Breast epithelium (tissue), 4 donors: ENCODE measurements around the gene HOXD9. TPM values are rescaled to one million over a fixed set of nuclear protein-coding genes. Genes with fewer than 3 reads are reported as not detected.

Experiments
- DNase-seq, 2 donors: peaks; one replicate each; pipeline ENCODE4 v3.0.0-alpha.2; 2019; ENCODE audit warnings: low spot score in 2 of 2
- H3K27ac ChIP-seq, 2 donors: fragments of 200-600 bp; sonication (generic) in 1 of 2; one replicate each; pipeline ENCODE4 v1.5.1; 2016 to 2019; ENCODE audit warnings: mild to moderate bottlenecking in 1 of 2
- H3K27me3 ChIP-seq, 2 donors: fragments of 200-600 bp; sonication (generic) in 1 of 2; one replicate each; pipeline versions ENCODE4 v1.5.1 to v1.6.0; 2017 to 2019; ENCODE audit warnings: control low read depth in 1 of 2, mild to moderate bottlenecking in 1 of 2
- H3K36me3 ChIP-seq: fragments of 200-600 bp; one replicate; pipeline ENCODE4 v1.5.1; 2019
- H3K4me1 ChIP-seq, 2 donors: fragments of 200-600 bp; sonication (generic); one replicate each; pipeline ENCODE4 v1.5.1; 2016 to 2019; ENCODE audit warnings: control low read depth in 1 of 2
- H3K4me3 ChIP-seq, 3 donors: fragments of 200-600 bp; sonication (generic); 1 replicate in 2 of 3; 2 replicates in 1 of 3; pipeline ENCODE4 v1.5.1; 2016 to 2019; ENCODE audit warnings: mild to moderate bottlenecking in 3 of 3, moderate library complexity in 2 of 3
- H3K9me3 ChIP-seq, 2 donors: fragments of 200-600 bp; sonication (generic) in 1 of 2; one replicate each; pipeline ENCODE4 v1.5.1; 2016 to 2019; ENCODE audit warnings: control low read depth in 1 of 2
- CTCF ChIP-seq, 3 donors: fragments of 450-650 bp; IDR thresholded peaks; one replicate each; pipeline ENCODE4 v1.5.1; 2016 to 2017; ENCODE audit warnings: antibody characterized with exemption in 3 of 3, mild to moderate bottlenecking in 3 of 3, moderate library complexity in 3 of 3
- POLR2A ChIP-seq: fragments of 450-650 bp; IDR thresholded peaks from one replicate; pipeline ENCODE4 v1.6.1; 2016; ENCODE audit warnings: antibody characterized with exemption, mild to moderate bottlenecking, moderate library complexity
- POLR2AphosphoS5 ChIP-seq, 3 donors: sonication (generic); formaldehyde crosslinking; IDR thresholded peaks; one replicate each; pipeline ENCODE4 v1.6.1; 2017; ENCODE audit warnings: antibody characterized with exemption in 3 of 3
- intact Hi-C: fragments of 100-400 bp; cut with DNase I; formaldehyde crosslinking; loops from one replicate; pipeline ENCODE4 v1.15.1; 2023; ENCODE audit warnings: low total_unique reads
- total RNA-seq, 3 donors: library from RNA; depleted of rRNA; stranded (reverse); fragments of >200 nt; gene quantifications; one replicate each; pipeline ENCODE4 v1.1.0, GENCODE V29; 2016

HOXD9 gene
- total RNA-seq, 3 donors from 2014 or later: 2.4 to 17.0 (median 2.8) TPM

- Histone ChIP-seq H3K4me3 (peak overlapping the region; percentile 52 to 73 (median 60)), H3K36me3 (no peaks in the 10 kb centered on the region), H3K27ac (peak overlapping the region; percentile 44 to 98), H3K4me1 (no peaks in the 10 kb centered on the region), H3K27me3 (peaks cover 5 to 87% of the 10 kb centered on the region in 2 donors), H3K9me3 (peaks cover 0 to 3% of the 10 kb centered on the region in 2 donors)
- TF ChIP-seq POLR2AphosphoS5 (IDR thresholded peaks at IDR 0.05) (no peak), CTCF (IDR thresholded peaks at IDR 0.05) (no peak), POLR2A (no peak)
- no peak for DNase-seq
- intact Hi-C loops: loop anchor here (10.0 kb wide), 1 partner anchor 1012 kb away; no protein-coding TSS in a partner anchor
These were observed 10.0 kb downstream of the HOXD9 start for GRCh38 chr2:176132205-176133171.

GRCh38 chr2:176133389-176133788 is 10.9 kb downstream of the HOXD9 start:
- Histone ChIP-seq H3K27me3 (peaks cover 5 to 89% of the 10 kb centered on the region in 2 donors), H3K36me3 (no peaks in the 10 kb centered on the region), H3K4me3 (no peak overlapping the region), H3K9me3 (peaks cover 0 to 3% of the 10 kb centered on the region in 2 donors), H3K4me1 (no peaks in the 10 kb centered on the region), H3K27ac (peak overlapping the region in 1 of 2 donors; percentile 97)
- DNase-seq: no peak
- intact Hi-C loops: loop anchor here (10.0 kb wide), 1 partner anchor 1011 kb away; no protein-coding TSS in a partner anchor
- TF ChIP-seq POLR2A: no peak
- TF ChIP-seq CTCF (IDR thresholded peaks at IDR 0.05): no peak
- no peak for TF ChIP-seq POLR2AphosphoS5 (IDR thresholded peaks at IDR 0.05)

GRCh38 chr2:176134035-176134434 is 11.5 kb downstream of the HOXD9 start:
- Histone ChIP-seq H3K36me3 (no peaks in the 10 kb centered on the region), H3K27ac (peak overlapping the region in 1 of 2 donors; percentile 97), H3K4me3 (no peak overlapping the region), H3K4me1 (no peaks in the 10 kb centered on the region), H3K9me3 (peaks cover 0 to 3% of the 10 kb centered on the region in 2 donors), H3K27me3 (peaks cover 3 to 89% of the 10 kb centered on the region in 2 donors)
- TF ChIP-seq POLR2AphosphoS5 (IDR thresholded peaks at IDR 0.05) (no peak), CTCF (IDR thresholded peaks at IDR 0.05) (no peak), POLR2A (no peak)
- intact Hi-C loops: loop anchor here (10.0 kb wide), 1 partner anchor 1011 kb away; no protein-coding TSS in a partner anchor
- DNase-seq: no peak

GRCh38 chr2:176135035-176135440 is 12.5 kb downstream of the HOXD9 start:
- Histone ChIP-seq H3K4me1 (peaks cover 0 to 5% of the 10 kb centered on the region in 2 donors), H3K4me3 (peak overlapping the region in 1 of 3 donors; percentile 82), H3K36me3 (no peaks in the 10 kb centered on the region), H3K27ac (peak overlapping the region; percentile 84 to 97), H3K27me3 (peaks cover 0 to 91% of the 10 kb centered on the region in 2 donors), H3K9me3 (no peaks in the 10 kb centered on the region)
- no peak for DNase-seq
- intact Hi-C loops: loop anchor here (5.0 to 10.0 kb wide), 2 partner anchors 502 to 1010 kb away; no protein-coding TSS in a partner anchor
- TF ChIP-seq CTCF (IDR thresholded peaks at IDR 0.05): no peak
- TF ChIP-seq POLR2A: no peak
- no peak for TF ChIP-seq POLR2AphosphoS5 (IDR thresholded peaks at IDR 0.05)
